ENCODE results near the gene NHERF1.

DNA sequence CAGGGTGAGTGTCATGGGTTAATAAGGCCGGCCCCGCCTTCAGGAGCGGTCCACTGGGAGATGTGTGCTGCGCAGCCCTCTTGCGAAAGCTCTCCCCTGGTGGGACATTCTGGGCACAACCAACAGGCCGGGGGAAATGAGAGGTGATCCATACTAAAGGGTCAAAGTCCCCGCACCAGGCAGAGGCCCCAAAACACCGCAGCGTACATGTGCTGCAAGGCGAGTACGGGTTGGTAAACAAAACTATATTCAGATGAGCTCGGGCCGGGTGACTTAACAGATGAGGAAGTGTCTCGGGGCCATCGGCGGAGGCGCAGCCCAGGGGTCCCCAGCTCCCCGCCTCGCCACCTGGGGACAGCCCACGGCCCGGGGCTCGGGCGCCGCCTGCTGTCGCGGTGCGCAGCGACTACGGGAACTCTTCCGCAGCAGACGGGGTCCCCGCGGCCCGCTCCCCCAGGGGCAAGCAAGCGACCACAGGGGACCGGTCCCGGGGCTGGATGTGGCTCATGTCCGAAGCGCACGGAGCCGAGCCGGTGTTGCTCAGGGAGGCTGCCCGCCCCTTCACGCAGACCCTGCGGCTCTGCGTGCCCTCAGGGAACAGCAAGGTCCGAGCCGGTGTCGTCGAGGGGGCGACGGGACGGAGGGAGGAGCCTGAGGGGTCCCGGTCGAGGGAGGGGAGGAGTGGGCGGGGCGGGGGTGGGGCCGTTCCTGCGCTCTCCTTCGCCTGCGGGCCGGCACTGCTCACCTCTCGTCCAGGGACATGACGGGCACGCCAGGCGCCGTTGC lies 11.7 kb upstream of the NHERF1 start, which contains the start of gene RAB37:
- TF ChIP-seq, protein P1, sequence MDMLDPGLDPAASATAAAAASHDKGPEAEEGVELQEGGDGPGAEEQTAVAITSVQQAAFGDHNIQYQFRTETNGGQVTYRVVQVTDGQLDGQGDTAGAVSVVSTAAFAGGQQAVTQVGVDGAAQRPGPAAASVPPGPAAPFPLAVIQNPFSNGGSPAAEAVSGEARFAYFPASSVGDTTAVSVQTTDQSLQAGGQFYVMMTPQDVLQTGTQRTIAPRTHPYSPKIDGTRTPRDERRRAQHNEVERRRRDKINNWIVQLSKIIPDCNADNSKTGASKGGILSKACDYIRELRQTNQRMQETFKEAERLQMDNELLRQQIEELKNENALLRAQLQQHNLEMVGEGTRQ (IDR thresholded peaks at IDR 0.05; ENCODE audit: low read length), result no peak
- TF ChIP-seq POLR2AphosphoS5 (IDR thresholded peaks at IDR 0.05; ENCODE audit: low read depth, low read length) (no peak), POLR2A (IDR thresholded peaks at IDR 0.05; ENCODE audit: control extremely low read depth in 1 of 2, low read depth in 2 of 2, low read length in 2 of 2) (no peak), JUND (IDR thresholded peaks at IDR 0.05; ENCODE audit: low read length) (no peak)
- TF ChIP-seq, protein P2, sequence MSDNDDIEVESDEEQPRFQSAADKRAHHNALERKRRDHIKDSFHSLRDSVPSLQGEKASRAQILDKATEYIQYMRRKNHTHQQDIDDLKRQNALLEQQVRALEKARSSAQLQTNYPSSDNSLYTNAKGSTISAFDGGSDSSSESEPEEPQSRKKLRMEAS (IDR thresholded peaks at IDR 0.05), result no peak; the same call in none of the 2 replicates

Measured in H1 (cell line).